Measurements from ENCODE around the gene RAD51B. TPM values are rescaled to one million over a fixed set of nuclear protein-coding genes. Genes with fewer than 3 reads are reported as not detected.

Gene RAD51B
- total RNA-seq, 4 donors from 2014 or later: 6.2 to 39.9 (median 12.9) TPM

- Histone ChIP-seq H3K36me3 (no peaks in the 10 kb centered on the region), H3K4me3 (no peak overlapping the region), H3K27me3 (no peaks in the 10 kb centered on the region), H3K4me1 (peaks cover 0 to 53% (median 21%) of the 10 kb centered on the region in 3 donors), H3K9me3 (no peaks in the 10 kb centered on the region), H3K27ac (no peak overlapping the region)
- DNase-seq: no peak
- intact Hi-C loops (cut with DNase I): no loop called here
- TF ChIP-seq POLR2A (IDR thresholded peaks at IDR 0.05) (no peak), CTCF (IDR thresholded peaks at IDR 0.05) (no peak)
- WGBS, 2 donors: 96 to 100% methylated on average over 3 to 4 of the region's 6 CpGs
Observed at GRCh38 chr14:68756734-68757133, 937.2 kb downstream of the RAD51B start.

GRCh38 chr14:68757618-68758081 is 938.1 kb downstream of the RAD51B start:
- no peak for DNase-seq
- intact Hi-C loops (cut with DNase I): no loop called here
- H3K36me3 ChIP-seq: no peaks in the 10 kb centered on the region
- 38 to 45% methylated on average over 2 to 4 of the region's 4 CpGs for WGBS, 2 donors
- H3K9me3 ChIP-seq: no peaks in the 10 kb centered on the region
- H3K27ac ChIP-seq: peak overlapping the region in 1 of 4 donors; percentile 5
- H3K4me1 ChIP-seq: peaks cover 2 to 62% (median 22%) of the 10 kb centered on the region in 3 donors
- no peaks in the 10 kb centered on the region for H3K27me3 ChIP-seq
- TF ChIP-seq CTCF (IDR thresholded peaks at IDR 0.05): no peak
- TF ChIP-seq POLR2A (IDR thresholded peaks at IDR 0.05): no peak
- no peak overlapping the region for H3K4me3 ChIP-seq

GRCh38 chr14:68758301-68758700 is 938.7 kb downstream of the RAD51B start:
- TF ChIP-seq CTCF (IDR thresholded peaks at IDR 0.05) (no peak), POLR2A (IDR thresholded peaks at IDR 0.05) (no peak)
- Histone ChIP-seq H3K27ac (no peak overlapping the region), H3K4me3 (no peak overlapping the region), H3K27me3 (no peaks in the 10 kb centered on the region), H3K9me3 (no peaks in the 10 kb centered on the region), H3K36me3 (no peaks in the 10 kb centered on the region), H3K4me1 (peaks cover 7 to 68% (median 24%) of the 10 kb centered on the region in 3 donors)
- DNase-seq: no peak
- WGBS, 2 donors: 79 to 100% methylated on average over 1 to 3 of the region's 3 CpGs
- intact Hi-C loops (cut with DNase I): no loop called here

GRCh38 chr14:68759017-68759560 is 939.5 kb downstream of the RAD51B start:
- H3K27ac ChIP-seq: no peak overlapping the region
- no peaks in the 10 kb centered on the region for H3K27me3 ChIP-seq
- no peaks in the 10 kb centered on the region for H3K9me3 ChIP-seq
- DNase-seq: no peak
- H3K4me3 ChIP-seq: no peak overlapping the region
- intact Hi-C loops (cut with DNase I): no loop called here
- TF ChIP-seq CTCF (IDR thresholded peaks at IDR 0.05) (no peak), POLR2A (IDR thresholded peaks at IDR 0.05) (no peak)
- no peaks in the 10 kb centered on the region for H3K36me3 ChIP-seq
- 85 to 90% methylated on average over 4 to 6 of the region's 8 CpGs for WGBS, 2 donors
- peaks cover 7 to 76% (median 26%) of the 10 kb centered on the region in 3 donors for H3K4me1 ChIP-seq

- intact Hi-C loops (cut with DNase I): no loop called here
- H3K36me3 ChIP-seq: no peaks in the 10 kb centered on the region
- no peaks in the 10 kb centered on the region for H3K9me3 ChIP-seq
- no peak for DNase-seq
- no peaks in the 10 kb centered on the region for H3K27me3 ChIP-seq
- H3K4me1 ChIP-seq: peaks cover 7 to 76% (median 26%) of the 10 kb centered on the region in 3 donors
- H3K4me3 ChIP-seq: no peak overlapping the region
- TF ChIP-seq POLR2A (IDR thresholded peaks at IDR 0.05): no peak
- no peak for TF ChIP-seq CTCF (IDR thresholded peaks at IDR 0.05)
- peak overlapping the region in 2 of 4 donors; percentile 5 to 9 for H3K27ac ChIP-seq
- 84 to 100% methylated on average over 2 to 4 of the region's 5 CpGs for WGBS, 2 donors
Observed at GRCh38 chr14:68759937-68760336, 940.4 kb downstream of the RAD51B start.
